Gastrocnemius medialis (tissue), 4 donors: ENCODE data around the gene DFFA. TPM values are rescaled to one million over a fixed set of nuclear protein-coding genes. Genes with fewer than 3 reads are reported as not detected.

Experiments used
- ATAC-seq, 2 donors: fragments of 150-250 bp; one replicate each; pipeline ENCODE4 v1.9.1; 2016
- DNase-seq, 2 donors: peaks; one replicate each; pipeline ENCODE4 v3.0.0-alpha.2; 2019
- H3K27ac ChIP-seq, 4 donors: fragments of 200-600 bp; sonication (generic); 1 replicate in 1 of 4; 2 replicates in 3 of 4; pipeline ENCODE4 v1.5.1; 2016 to 2018; ENCODE audit warnings: mild to moderate bottlenecking in 2 of 4, moderate library complexity in 1 of 4
- H3K27me3 ChIP-seq, 3 donors: fragments of 200-600 bp; sonication (generic) in 2 of 3; 1 replicate in 1 of 3; 2 replicates in 2 of 3; pipeline versions ENCODE4 v1.5.1 to v1.6.0; 2016 to 2019; ENCODE audit warnings: mild to moderate bottlenecking in 1 of 3, moderate library complexity in 1 of 3
- H3K36me3 ChIP-seq, 2 donors: fragments of 200-600 bp; sonication (generic) in 1 of 2; one replicate each; pipeline ENCODE4 v1.5.1; 2017 to 2018
- H3K4me1 ChIP-seq, 2 donors: fragments of 200-600 bp; sonication (generic) in 1 of 2; one replicate each; pipeline ENCODE4 v1.5.1; 2016 to 2017; ENCODE audit warnings: mild to moderate bottlenecking in 2 of 2
- H3K4me3 ChIP-seq, 4 donors: fragments of 200-600 bp; sonication (generic) in 3 of 4; 1 replicate in 1 of 4; 2 replicates in 3 of 4; pipeline ENCODE4 v1.5.1; 2016 to 2019; ENCODE audit warnings: mild to moderate bottlenecking in 2 of 4
- H3K9me3 ChIP-seq, 3 donors: fragments of 200-600 bp; sonication (generic) in 2 of 3; 1 replicate in 1 of 3; 2 replicates in 2 of 3; pipeline ENCODE4 v1.5.1; 2016 to 2019
- POLR2A ChIP-seq, 2 donors: fragments of 450-650 bp; IDR thresholded peaks; one replicate each; pipeline ENCODE4 v1.6.1; 2017; ENCODE audit warnings: antibody characterized with exemption in 2 of 2, mild to moderate bottlenecking in 2 of 2, moderate library complexity in 2 of 2
- in situ Hi-C, 4 donors: fragments of 200-750 bp; cut with MboI; loops; one replicate each; pipeline versions ENCODE4 v1.15.0 to v1.8.0; 2017; ENCODE audit warnings: low sequenced_read_pairs in 4 of 4
- intact Hi-C: fragments of 100-400 bp; cut with DNase I; formaldehyde crosslinking; loops from one replicate; pipeline ENCODE4 v1.15.1; 2023; ENCODE audit warnings: low total_unique reads
- total RNA-seq, 4 donors: library from RNA; depleted of rRNA; stranded (reverse); fragments of >200 nt; gene quantifications; one replicate each; pipeline versions ENCODE4 v1.1.0 to v1.2.3, GENCODE V29; 2016
- TF ChIP-seq, protein P1 (sequence below), 5 experiments: fragments of 450-650 bp in 3 of 5; fragments of 200-600 bp in 2 of 5; sonication (generic) in 2 of 5; IDR thresholded peaks in 4 of 5; conservative IDR thresholded peaks in 1 of 5; 1 replicate in 4 of 5; 2 replicates in 1 of 5; pipeline ENCODE4 v1.5.1; 2016 to 2019; ENCODE audit warnings: antibody characterized with exemption in 5 of 5, mild to moderate bottlenecking in 3 of 5, moderate library complexity in 3 of 5

DFFA gene
- total RNA-seq, 4 donors from 2014 or later, result 13.8 to 15.6 (median 14.5) TPM

DNA sequence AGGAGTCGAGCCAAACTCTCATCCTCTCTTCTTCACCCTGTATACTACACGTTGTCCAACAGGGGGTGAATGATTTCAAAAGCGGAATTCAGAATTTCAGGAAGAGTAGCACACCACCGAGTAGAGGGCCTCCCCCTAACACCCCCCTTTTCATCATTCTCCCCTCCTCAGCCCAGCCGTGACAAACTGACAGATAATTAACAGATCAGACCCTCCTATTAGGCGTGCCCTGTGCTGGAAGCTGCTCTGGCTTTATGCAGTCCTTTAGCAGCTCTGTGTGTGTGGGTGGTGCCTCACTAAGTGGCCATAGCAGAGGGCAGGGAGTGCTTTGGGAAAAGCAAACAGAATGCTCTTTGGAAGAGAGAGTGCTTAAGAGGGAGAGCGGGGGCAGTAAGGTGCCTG, 46.7 kb upstream of the DFFA start:
- no peak overlapping the region for H3K4me3 ChIP-seq
- H3K27me3 ChIP-seq, result no peaks in the 10 kb centered on the region
- DNase-seq (no peak), ATAC-seq (no peak)
- TF ChIP-seq, protein P1, sequence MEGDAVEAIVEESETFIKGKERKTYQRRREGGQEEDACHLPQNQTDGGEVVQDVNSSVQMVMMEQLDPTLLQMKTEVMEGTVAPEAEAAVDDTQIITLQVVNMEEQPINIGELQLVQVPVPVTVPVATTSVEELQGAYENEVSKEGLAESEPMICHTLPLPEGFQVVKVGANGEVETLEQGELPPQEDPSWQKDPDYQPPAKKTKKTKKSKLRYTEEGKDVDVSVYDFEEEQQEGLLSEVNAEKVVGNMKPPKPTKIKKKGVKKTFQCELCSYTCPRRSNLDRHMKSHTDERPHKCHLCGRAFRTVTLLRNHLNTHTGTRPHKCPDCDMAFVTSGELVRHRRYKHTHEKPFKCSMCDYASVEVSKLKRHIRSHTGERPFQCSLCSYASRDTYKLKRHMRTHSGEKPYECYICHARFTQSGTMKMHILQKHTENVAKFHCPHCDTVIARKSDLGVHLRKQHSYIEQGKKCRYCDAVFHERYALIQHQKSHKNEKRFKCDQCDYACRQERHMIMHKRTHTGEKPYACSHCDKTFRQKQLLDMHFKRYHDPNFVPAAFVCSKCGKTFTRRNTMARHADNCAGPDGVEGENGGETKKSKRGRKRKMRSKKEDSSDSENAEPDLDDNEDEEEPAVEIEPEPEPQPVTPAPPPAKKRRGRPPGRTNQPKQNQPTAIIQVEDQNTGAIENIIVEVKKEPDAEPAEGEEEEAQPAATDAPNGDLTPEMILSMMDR (IDR thresholded peaks at IDR 0.05 in 4 of 5, conservative IDR thresholded peaks at IDR 0.05 in 1 of 5), result no peak
- TF ChIP-seq POLR2A (IDR thresholded peaks at IDR 0.05), result no peak
- peaks cover 0 to 3% of the 10 kb centered on the region in 2 donors for H3K36me3 ChIP-seq
- H3K9me3 ChIP-seq, result no peaks in the 10 kb centered on the region
- H3K27ac ChIP-seq, result no peak overlapping the region
- peaks cover 21 to 26% of the 10 kb centered on the region in 2 donors for H3K4me1 ChIP-seq
- in situ Hi-C loops, result no loop called here
- intact Hi-C loops, result no loop called here

DNA sequence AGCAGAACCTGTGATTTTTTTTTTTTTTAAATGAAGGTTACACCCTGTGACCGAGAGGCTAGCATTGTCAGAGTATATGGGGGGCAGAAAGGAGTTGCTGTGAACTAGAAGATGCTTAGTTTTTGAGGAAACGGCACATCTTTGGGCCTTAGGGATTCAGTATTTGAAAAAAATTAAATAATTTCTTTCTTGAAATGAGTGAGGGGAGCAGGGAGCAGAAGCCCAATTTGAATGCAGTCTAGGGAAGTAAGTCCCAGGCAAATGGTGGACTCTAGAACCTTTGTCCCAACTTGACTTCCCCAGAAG, 45.3 kb upstream of the DFFA start:
- DNase-seq, result no peak
- H3K36me3 ChIP-seq, result peaks cover 0 to 3% of the 10 kb centered on the region in 2 donors
- TF ChIP-seq POLR2A (IDR thresholded peaks at IDR 0.05), result no peak
- TF ChIP-seq, protein P1 (IDR thresholded peaks at IDR 0.05 in 4 of 5, conservative IDR thresholded peaks at IDR 0.05 in 1 of 5), result no peak
- in situ Hi-C loops, result no loop called here
- H3K27ac ChIP-seq, result no peak overlapping the region
- no peaks in the 10 kb centered on the region for H3K9me3 ChIP-seq
- H3K4me3 ChIP-seq, result no peak overlapping the region
- H3K4me1 ChIP-seq, result peaks cover 21 to 34% of the 10 kb centered on the region in 2 donors
- H3K27me3 ChIP-seq, result no peaks in the 10 kb centered on the region
- intact Hi-C loops, result no loop called here
- no peak for ATAC-seq

DNA sequence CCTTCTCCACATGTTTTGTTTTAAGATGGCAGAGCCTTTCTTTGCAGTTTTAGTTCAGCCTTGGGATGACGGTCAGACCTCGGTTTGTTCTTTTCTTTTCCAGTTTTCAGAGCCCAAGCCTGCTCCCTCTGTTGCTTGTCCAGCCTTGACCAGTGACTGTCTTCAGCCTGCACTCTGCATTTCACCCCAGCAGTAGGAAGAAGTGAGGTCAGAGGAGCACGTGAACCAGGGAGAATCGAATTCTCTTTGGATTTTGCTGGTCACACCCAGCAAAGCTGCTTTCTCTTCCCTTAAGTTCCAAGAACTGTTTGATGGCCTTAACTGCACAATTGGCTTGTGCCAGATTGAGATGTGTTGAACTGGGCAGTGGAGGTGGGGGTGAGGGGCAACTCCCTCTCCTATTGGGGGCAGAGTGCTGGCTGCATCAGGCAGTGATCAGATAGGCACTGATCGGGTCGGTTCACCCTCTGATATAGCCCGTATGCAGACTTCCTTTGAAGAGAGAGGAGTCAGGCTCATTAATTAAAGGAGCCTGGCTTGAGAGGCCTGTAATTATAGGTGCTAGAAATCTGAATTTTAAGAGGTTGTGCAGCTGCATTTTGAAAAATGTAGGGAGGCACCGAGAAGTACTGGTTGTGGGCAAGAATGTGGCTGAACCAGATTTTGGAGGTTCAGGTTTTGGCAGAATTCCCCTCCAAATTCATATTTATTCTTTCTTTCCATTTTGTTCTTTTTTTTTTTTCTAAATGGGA, 44.8 kb upstream of the DFFA start:
- Histone ChIP-seq H3K27me3 (no peaks in the 10 kb centered on the region), H3K36me3 (peaks cover 0 to 3% of the 10 kb centered on the region in 2 donors), H3K27ac (no peak overlapping the region), H3K4me1 (peaks cover 25 to 39% of the 10 kb centered on the region in 2 donors), H3K4me3 (no peak overlapping the region), H3K9me3 (no peaks in the 10 kb centered on the region)
- ATAC-seq (no peak), DNase-seq (no peak)
- in situ Hi-C loops (no loop called here), intact Hi-C loops (no loop called here)
- no peak for TF ChIP-seq POLR2A (IDR thresholded peaks at IDR 0.05)
- TF ChIP-seq, protein P1 (IDR thresholded peaks at IDR 0.05 in 4 of 5, conservative IDR thresholded peaks at IDR 0.05 in 1 of 5), result no peak

DNA sequence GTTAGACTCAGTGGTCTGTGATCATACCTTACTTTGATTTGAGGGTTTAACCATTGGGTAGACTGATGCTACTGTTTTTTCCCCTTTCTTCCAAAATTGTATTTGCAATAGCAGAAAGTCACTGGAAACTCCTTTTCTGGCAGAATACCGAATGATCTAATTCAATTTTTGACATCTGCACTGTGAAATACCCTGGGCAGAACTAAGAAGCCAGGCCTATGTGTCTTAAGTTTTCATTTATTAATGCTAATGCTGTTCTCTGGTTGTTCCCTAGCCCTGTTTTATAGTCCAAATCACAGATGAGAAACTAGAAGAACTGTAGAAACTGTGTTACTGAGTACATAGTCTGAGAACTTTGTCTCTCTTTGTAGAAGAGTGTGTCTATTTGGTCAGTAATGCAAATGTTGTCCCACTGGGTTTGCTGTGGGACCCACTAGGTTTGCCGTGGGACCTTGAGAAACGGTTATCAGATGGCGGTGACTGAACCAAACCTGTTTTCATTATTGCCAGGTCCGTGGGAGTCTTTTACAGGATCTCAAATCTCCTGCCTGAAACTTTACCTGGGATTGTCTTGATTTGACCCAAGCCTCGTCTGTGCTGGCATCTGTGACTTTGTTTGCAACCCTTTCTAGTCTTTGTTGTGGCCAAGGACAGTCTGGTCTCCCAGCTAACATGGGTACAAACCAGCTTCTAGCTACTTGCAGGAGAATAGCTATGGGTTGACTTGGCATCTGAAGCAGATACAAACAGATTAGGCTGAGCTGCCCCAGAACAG, 43.8 kb upstream of the DFFA start:
- Histone ChIP-seq H3K27ac (no peak overlapping the region), H3K9me3 (no peaks in the 10 kb centered on the region), H3K4me1 (peaks cover 33 to 47% of the 10 kb centered on the region in 2 donors), H3K27me3 (no peaks in the 10 kb centered on the region), H3K36me3 (peaks cover 0 to 3% of the 10 kb centered on the region in 2 donors), H3K4me3 (no peak overlapping the region)
- TF ChIP-seq POLR2A (IDR thresholded peaks at IDR 0.05), result no peak
- TF ChIP-seq, protein P1 (IDR thresholded peaks at IDR 0.05 in 4 of 5, conservative IDR thresholded peaks at IDR 0.05 in 1 of 5), result no peak
- ATAC-seq, result no peak
- intact Hi-C loops (loop anchor here (2.0 kb wide), 1 partner anchor 351 kb away; no protein-coding TSS in a partner anchor), in situ Hi-C loops (no loop called here)
- DNase-seq, result no peak
